Keratinocyte (primary cell): ENCODE measurements around the gene PPM1B. TPM values are rescaled to one million over a fixed set of nuclear protein-coding genes. Genes with fewer than 3 reads are reported as not detected.

Experiments
- DNase-seq: peaks from one replicate; pipeline ENCODE4 v3.0.0-alpha.2; 2011; ENCODE audit warnings: low read depth, missing footprints, low spot score
- FAIRE-seq: peaks from 2 replicates; lab custom pipeline; 2011; peaks lifted over from hg19 to GRCh38; lab: Jason Lieb, UNC
- H2AFZ ChIP-seq: 2 replicates; pipeline ENCODE4 v1.6.0; 2012; ENCODE audit warnings: low read length, control low read depth, inconsistent platforms; ENCODE audit not compliant: control insufficient read depth
- H3K27ac ChIP-seq: 2 replicates; pipeline ENCODE4 v1.5.1; 2011; ENCODE audit warnings: low read length; ENCODE audit not compliant: control insufficient read depth, insufficient read depth
- H3K27me3 ChIP-seq: 3 replicates; pipeline ENCODE4 v1.6.0; 2011; ENCODE audit warnings: low read length; ENCODE audit not compliant: control insufficient read depth, insufficient read depth; ENCODE audit errors: extremely low read depth
- H3K36me3 ChIP-seq, 2 experiments: 2 replicates in 1 of 2; 3 replicates in 1 of 2; pipeline ENCODE4 v1.5.1; 2011; ENCODE audit warnings: low read length in 2 of 2, mild to moderate bottlenecking in 1 of 2; ENCODE audit not compliant: control insufficient read depth in 2 of 2, insufficient read depth in 2 of 2; ENCODE audit errors: extremely low read depth in 1 of 2
- H3K4me1 ChIP-seq: 3 replicates; pipeline ENCODE4 v1.5.1; 2011; ENCODE audit warnings: low read length; ENCODE audit not compliant: control insufficient read depth, insufficient read depth; ENCODE audit errors: extremely low read depth
- H3K4me2 ChIP-seq: 3 replicates; pipeline ENCODE4 v1.6.0; 2011; ENCODE audit warnings: low read depth, low read length; ENCODE audit not compliant: control insufficient read depth, insufficient read depth; ENCODE audit errors: extremely low read depth
- H3K4me3 ChIP-seq, 3 experiments: fragments of 200-600 bp in 1 of 3; sonication (generic) in 1 of 3; 2 replicates in 2 of 3; 3 replicates in 1 of 3; pipeline ENCODE4 v1.5.1; 2011 to 2016; ENCODE audit warnings: low read length in 3 of 3, mild to moderate bottlenecking in 3 of 3, control low read depth in 2 of 3, inconsistent platforms in 1 of 3, low read depth in 1 of 3, mixed read lengths in 1 of 3, mixed run types in 1 of 3, moderate library complexity in 1 of 3; ENCODE audit not compliant: control insufficient read depth in 2 of 3, insufficient read depth in 2 of 3; ENCODE audit errors: extremely low read depth in 1 of 3
- H3K79me2 ChIP-seq: 2 replicates; pipeline ENCODE4 v1.6.0; 2012; ENCODE audit warnings: low read length; ENCODE audit not compliant: control insufficient read depth, insufficient read depth
- H3K9ac ChIP-seq: 3 replicates; pipeline ENCODE4 v1.6.0; 2011; ENCODE audit warnings: low read length; ENCODE audit not compliant: control insufficient read depth, insufficient read depth; ENCODE audit errors: extremely low read depth
- H3K9me1 ChIP-seq: 3 replicates; pipeline ENCODE4 v1.6.0; 2011; ENCODE audit warnings: low read length; ENCODE audit not compliant: control insufficient read depth, insufficient read depth; ENCODE audit errors: extremely low read depth
- H3K9me3 ChIP-seq: 2 replicates; pipeline ENCODE4 v1.5.1; 2012; ENCODE audit warnings: low read depth, low read length; ENCODE audit not compliant: control insufficient read depth
- H4K20me1 ChIP-seq: 3 replicates; pipeline ENCODE4 v1.6.0; 2011; ENCODE audit warnings: low read length; ENCODE audit not compliant: control insufficient read depth, insufficient read depth; ENCODE audit errors: extremely low read depth
- EZH2 ChIP-seq: IDR thresholded peaks from one replicate; pipeline ENCODE4 v1.6.1; 2012; ENCODE audit warnings: inconsistent platforms, mild to moderate bottlenecking, low read length, moderate library complexity
- dilution Hi-C: fragments of 300-500 bp; cut with MboI; formaldehyde crosslinking; loops from one replicate; pipeline ENCODE4 v1.7.0; 2020; ENCODE audit warnings: low sequenced_read_pairs; ENCODE audit not compliant: extremely low pct_ligation_motif_present
- polyA plus RNA-seq, 5 experiments: library from polyadenylated mRNA; depleted of rRNA in 3 of 5; stranded (reverse) in 3 of 5; stranded (forward) in 1 of 5; unstranded in 1 of 5; fragments of >200 nt; gene quantifications; 1 replicate in 1 of 5; 2 replicates in 3 of 5; 3 replicates in 1 of 5; pipeline versions ENCODE4 v1.2.1 to v1.2.3, GENCODE V29; 2011 to 2012; ENCODE audit warnings: missing spikeins in 2 of 5, low read depth in 1 of 5, low replicate concordance in 1 of 5
- TF ChIP-seq, protein P1 (sequence below), 3 experiments: IDR thresholded peaks in 1 of 3; conservative IDR thresholded peaks in 1 of 3; optimal IDR thresholded peaks in 1 of 3; 2 replicates in 2 of 3; 3 replicates in 1 of 3; pipeline versions ENCODE3 to v1.5.1; 2011; ENCODE audit warnings: low read length in 3 of 3, mild to moderate bottlenecking in 3 of 3, moderate library complexity in 2 of 3, control low read depth in 1 of 3, inconsistent platforms in 1 of 3; ENCODE audit not compliant: insufficient read depth in 2 of 3; ENCODE audit errors: extremely low read depth in 1 of 3

The PPM1B gene
- polyA plus RNA-seq, 1 donor (not counting 4 experiments of a cell fraction or from before 2014, with no cell fraction given) = 34.5 TPM

DNA sequence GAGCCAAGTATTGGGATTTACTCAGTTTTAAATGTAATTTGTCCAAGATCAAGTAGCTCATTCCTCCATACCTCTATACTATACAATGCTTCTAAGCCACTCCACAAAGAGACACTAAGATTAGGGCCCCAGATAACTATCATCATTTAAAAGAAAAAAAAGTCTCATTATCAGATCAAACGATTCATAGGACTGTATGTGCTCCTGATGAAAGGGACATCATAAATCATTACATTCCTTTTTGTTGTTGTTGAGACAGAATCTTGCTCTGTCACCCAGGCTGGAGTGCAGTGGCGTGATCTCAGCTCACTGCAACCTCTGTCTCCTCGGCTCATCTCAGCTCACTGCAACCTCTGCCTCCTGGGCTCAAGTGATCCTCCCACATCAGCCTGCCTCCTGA lies 104.4 kb downstream of the PPM1B start:
- TF ChIP-seq EZH2 = no peak
- TF ChIP-seq, protein P1, sequence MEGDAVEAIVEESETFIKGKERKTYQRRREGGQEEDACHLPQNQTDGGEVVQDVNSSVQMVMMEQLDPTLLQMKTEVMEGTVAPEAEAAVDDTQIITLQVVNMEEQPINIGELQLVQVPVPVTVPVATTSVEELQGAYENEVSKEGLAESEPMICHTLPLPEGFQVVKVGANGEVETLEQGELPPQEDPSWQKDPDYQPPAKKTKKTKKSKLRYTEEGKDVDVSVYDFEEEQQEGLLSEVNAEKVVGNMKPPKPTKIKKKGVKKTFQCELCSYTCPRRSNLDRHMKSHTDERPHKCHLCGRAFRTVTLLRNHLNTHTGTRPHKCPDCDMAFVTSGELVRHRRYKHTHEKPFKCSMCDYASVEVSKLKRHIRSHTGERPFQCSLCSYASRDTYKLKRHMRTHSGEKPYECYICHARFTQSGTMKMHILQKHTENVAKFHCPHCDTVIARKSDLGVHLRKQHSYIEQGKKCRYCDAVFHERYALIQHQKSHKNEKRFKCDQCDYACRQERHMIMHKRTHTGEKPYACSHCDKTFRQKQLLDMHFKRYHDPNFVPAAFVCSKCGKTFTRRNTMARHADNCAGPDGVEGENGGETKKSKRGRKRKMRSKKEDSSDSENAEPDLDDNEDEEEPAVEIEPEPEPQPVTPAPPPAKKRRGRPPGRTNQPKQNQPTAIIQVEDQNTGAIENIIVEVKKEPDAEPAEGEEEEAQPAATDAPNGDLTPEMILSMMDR (optimal IDR thresholded peaks at IDR 0.05 in 1 of 3, IDR thresholded peaks at IDR 0.05 in 1 of 3, conservative IDR thresholded peaks at IDR 0.05 in 1 of 3; ENCODE audit: extremely low read depth in 1 of 3, insufficient read depth in 2 of 3, low read length in 3 of 3) = no peak
- H2AFZ ChIP-seq = no peak overlapping the region
- H3K4me1 ChIP-seq = no peaks in the 10 kb centered on the region
- H3K9me3 ChIP-seq = no peaks in the 10 kb centered on the region
- no peak overlapping the region for H3K27ac ChIP-seq
- H3K27me3 ChIP-seq = no peaks in the 10 kb centered on the region
- no peak overlapping the region for H3K4me2 ChIP-seq
- no peaks in the 10 kb centered on the region for H3K9me1 ChIP-seq
- H3K36me3 ChIP-seq = no peaks in the 10 kb centered on the region
- no peak for DNase-seq
- no peak for FAIRE-seq
- no peaks in the 10 kb centered on the region for H4K20me1 ChIP-seq
- no peak overlapping the region for H3K9ac ChIP-seq
- H3K79me2 ChIP-seq = no peaks in the 10 kb centered on the region
- dilution Hi-C loops = no loop called here
- H3K4me3 ChIP-seq = no peak overlapping the region

DNA sequence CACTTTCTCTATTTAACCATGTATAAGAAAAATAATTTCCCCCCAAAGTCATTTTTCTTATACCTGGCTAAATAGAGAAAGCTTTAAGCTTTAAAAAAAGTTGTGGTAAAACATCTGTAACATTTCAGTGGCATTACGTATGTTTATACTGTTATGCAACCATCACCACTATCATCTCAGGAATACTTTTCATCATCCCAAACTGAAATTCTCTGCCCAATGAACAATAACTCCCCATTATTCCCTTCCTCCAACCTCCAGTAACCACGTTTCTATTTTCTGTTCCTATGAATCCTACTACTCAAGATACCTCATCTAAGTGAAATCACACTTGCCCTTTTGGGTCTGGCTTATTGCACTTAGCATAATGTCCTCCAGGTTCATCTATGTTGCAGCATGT lies 104.9 kb downstream of the PPM1B start:
- no peak for TF ChIP-seq EZH2
- TF ChIP-seq, protein P1 (optimal IDR thresholded peaks at IDR 0.05 in 1 of 3, IDR thresholded peaks at IDR 0.05 in 1 of 3, conservative IDR thresholded peaks at IDR 0.05 in 1 of 3; ENCODE audit: extremely low read depth in 1 of 3, insufficient read depth in 2 of 3, low read length in 3 of 3) = no peak
- FAIRE-seq (no peak), DNase-seq (no peak)
- H2AFZ ChIP-seq = no peak overlapping the region
- dilution Hi-C loops = no loop called here
- H3K79me2 ChIP-seq = no peaks in the 10 kb centered on the region
- no peak overlapping the region for H3K4me3 ChIP-seq
- H3K4me2 ChIP-seq = no peak overlapping the region
- no peak overlapping the region for H3K9ac ChIP-seq
- H4K20me1 ChIP-seq = no peaks in the 10 kb centered on the region
- no peaks in the 10 kb centered on the region for H3K27me3 ChIP-seq
- H3K27ac ChIP-seq = no peak overlapping the region
- no peaks in the 10 kb centered on the region for H3K4me1 ChIP-seq
- no peaks in the 10 kb centered on the region for H3K36me3 ChIP-seq
- no peaks in the 10 kb centered on the region for H3K9me1 ChIP-seq
- no peaks in the 10 kb centered on the region for H3K9me3 ChIP-seq
